ENCODE results near the gene MIAT.

DNA sequence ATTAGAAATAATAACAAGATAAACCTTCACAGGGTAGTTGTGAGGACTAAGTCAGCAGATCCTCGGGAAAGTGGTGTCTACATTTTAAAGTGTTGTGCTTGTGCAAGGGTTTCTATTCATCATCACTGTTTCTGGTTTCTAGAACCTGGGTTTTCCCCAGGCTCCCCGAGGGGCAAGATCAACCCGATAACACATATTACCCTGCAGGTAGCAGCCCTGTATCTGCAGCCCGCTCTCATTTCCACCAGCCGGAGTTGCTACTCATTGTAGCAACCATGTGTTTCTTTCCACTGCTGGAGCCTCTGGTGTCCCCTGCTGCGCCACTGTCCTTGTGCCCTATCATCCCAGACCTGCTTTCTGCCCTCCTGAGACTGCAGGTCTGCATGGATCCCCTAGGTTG, 67.0 kb downstream of the MIAT start:
- TF ChIP-seq EZH2 (IDR thresholded peaks at IDR 0.05; ENCODE audit: low read length) (no peak), CTCF (optimal IDR thresholded peaks at IDR 0.05 in 1 of 3, IDR thresholded peaks at IDR 0.05 in 1 of 3, conservative IDR thresholded peaks at IDR 0.05 in 1 of 3; ENCODE audit: extremely low read depth in 1 of 3, insufficient read depth in 2 of 3, low read length in 3 of 3) (no peak)
